Ectodermal cell (in vitro differentiated cells): ENCODE results near the gene FGF11.
A peak's percentile ranks its signal among the peaks of the same experiment; 100 is the strongest.

Source experiments
- H3K27ac ChIP-seq: 2 replicates; pipeline ENCODE4 v1.7.0; 2013; ENCODE audit warnings: mild to moderate bottlenecking, low read depth, low read length; ENCODE audit not compliant: insufficient read depth, poor library complexity, severe bottlenecking
- H3K27me3 ChIP-seq: 2 replicates; pipeline ENCODE4 v1.7.0; 2013; ENCODE audit warnings: mild to moderate bottlenecking, low read length; ENCODE audit not compliant: insufficient read depth, control insufficient read depth, poor library complexity, severe bottlenecking
- H3K36me3 ChIP-seq: one replicate; pipeline ENCODE4 v1.7.0; 2013; ENCODE audit warnings: low read length; ENCODE audit not compliant: control insufficient read depth, insufficient read depth
- H3K4me1 ChIP-seq: one replicate; pipeline ENCODE4 v1.7.0; 2013; ENCODE audit warnings: low read length; ENCODE audit not compliant: control insufficient read depth, insufficient read depth
- H3K4me3 ChIP-seq: 2 replicates; pipeline ENCODE4 v1.7.0; 2013; ENCODE audit warnings: low read depth, low read length, control low read depth; ENCODE audit not compliant: insufficient read depth
- H3K9me3 ChIP-seq: 2 replicates; pipeline ENCODE4 v1.7.0; 2013; ENCODE audit warnings: mild to moderate bottlenecking, low read length, moderate library complexity; ENCODE audit not compliant: control insufficient read depth
- whole genome bisulfite sequencing, 2 experiments: methylation state at CpG; one replicate each; pipeline ENCODE4 v1.1.7; 2013; ENCODE audit warnings: missing lambda C conversion rate in 2 of 2; 5-methylcytosine and 5-hydroxymethylcytosine counted together

FGF11 gene

DNA sequence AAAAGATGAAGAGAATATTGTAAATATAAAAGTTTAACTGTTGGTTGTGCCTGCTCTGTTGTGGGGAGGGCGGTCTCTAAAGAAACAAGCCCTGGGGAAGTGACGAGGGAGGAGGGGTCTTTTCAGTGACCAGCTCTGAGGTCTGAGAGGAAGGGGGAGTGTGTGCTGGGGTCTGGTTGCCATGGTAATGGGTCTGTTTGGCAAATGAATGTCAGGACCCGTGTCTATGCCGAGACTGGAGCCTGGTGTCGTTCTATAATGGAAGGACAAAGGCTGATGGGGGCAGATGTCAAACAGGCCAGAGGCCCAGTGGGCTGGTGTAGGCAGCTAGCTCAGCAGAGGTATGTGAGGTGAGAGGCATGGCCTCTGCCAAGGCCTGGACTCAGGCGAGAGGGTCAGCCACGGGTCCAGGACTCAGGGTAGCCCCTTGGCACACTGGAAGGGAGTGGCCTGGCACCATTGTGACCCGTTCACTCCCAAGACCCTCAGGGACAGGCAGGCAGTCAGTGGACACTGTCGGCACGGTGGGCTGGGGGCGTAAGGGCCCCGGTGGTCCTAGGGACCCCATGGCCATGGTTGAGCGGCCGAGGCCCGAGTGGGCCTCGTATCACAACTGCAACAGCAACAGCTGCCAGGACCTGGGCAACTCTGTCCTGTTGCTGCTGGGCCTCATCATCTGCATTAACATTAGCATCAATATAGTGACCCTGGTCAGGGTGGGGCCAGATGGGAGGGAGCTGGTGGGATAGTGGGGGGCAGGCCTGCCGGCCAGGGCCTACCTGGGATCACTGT lies 19.3 kb upstream of the FGF11 start, which contains the start of gene SPEM1:
Gene SPEM1 (plus strand): TSS at position 506 of the 792 bp plus-strand sequence. CDS start 61 bp downstream, at position 567.
- WGBS, 2 experiments = 72 to 80% methylated on average over 17 of the region's 17 CpGs
- Histone ChIP-seq H3K9me3 (no peaks in the 10 kb centered on the region), H3K4me3 (no peak within 1 kb of the TSS), H3K27ac (peak within 1 kb of the TSS; percentile 89), H3K36me3 (peaks cover 9% of the 10 kb centered on the region), H3K4me1 (peaks cover 30% of the 10 kb centered on the region), H3K27me3 (no peaks in the 10 kb centered on the region)

DNA sequence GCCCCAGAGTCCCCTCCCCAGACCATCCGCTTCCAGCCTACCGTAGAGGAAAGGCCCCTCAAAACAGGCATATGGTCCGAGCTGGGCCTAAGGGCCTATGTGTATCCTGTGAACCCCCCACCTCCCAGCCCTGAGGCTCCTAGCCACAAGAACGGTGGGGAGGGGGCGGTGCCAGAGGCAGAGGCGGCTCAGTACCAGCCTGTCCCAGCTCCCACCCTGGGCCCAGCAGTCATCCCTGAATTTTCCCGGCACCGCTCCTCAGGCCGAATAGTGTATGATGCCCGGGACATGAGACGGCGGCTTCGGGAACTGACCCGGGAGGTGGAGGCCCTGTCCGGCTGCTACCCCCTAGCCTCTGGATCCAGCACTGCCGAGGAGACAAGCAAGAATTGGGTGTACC lies 18.1 kb upstream of the FGF11 start:
- Histone ChIP-seq H3K27me3 (no peaks in the 10 kb centered on the region), H3K27ac (no peak overlapping the region), H3K36me3 (no peaks in the 10 kb centered on the region), H3K4me3 (no peak overlapping the region), H3K4me1 (peaks cover 30% of the 10 kb centered on the region), H3K9me3 (no peaks in the 10 kb centered on the region)
- 92 to 94% methylated on average over 16 of the region's 16 CpGs for WGBS, 2 experiments

DNA sequence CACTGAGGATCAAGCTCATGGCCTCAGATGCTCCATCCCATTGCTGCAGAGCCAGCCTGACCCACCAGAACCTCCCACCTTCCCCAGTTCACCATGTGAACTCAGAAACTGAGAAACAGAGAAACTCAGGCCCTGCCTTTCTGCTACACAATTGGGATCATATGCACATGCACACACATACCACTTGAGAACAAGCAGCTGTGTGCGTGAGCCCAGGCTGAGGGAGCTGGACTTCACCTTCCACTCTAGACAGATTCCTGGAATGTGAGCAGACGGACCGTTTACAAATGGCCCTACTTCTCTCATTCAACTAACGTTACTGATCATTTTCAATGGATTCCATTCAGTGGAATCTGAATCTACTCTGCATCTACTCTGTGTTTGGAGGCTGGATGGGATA lies 15.6 kb upstream of the FGF11 start:
- no peak overlapping the region for H3K27ac ChIP-seq
- WGBS, 2 experiments = 92 to 96% methylated on average over 4 of the region's 4 CpGs

DNA sequence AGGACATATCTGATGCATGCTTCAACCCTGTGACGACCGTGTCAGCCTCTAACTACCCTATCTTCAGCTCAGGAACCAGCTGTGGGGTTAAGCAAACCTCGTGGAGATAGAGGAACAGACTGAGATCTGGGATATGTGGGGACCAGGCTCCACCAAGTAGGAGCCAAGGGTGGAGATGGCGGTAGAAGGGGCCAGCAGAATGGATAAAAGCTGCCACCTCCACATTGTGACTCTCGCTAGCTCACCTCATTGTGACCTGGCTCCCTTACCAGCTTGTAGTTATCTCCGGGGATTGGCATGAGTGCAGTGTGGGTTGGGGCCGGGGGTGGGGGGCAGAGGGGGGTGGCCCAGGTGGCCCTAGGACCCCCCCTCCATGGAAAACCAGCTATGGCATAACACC lies 14.0 kb upstream of the FGF11 start, which contains the start of gene SPEM2:
Gene SPEM2 (plus strand): TSS at position 301 of the 400 bp plus-strand sequence. CDS start 73 bp downstream, at position 374.
- Histone ChIP-seq H3K9me3 (no peaks in the 10 kb centered on the region), H3K27me3 (no peaks in the 10 kb centered on the region), H3K4me3 (no peak within 1 kb of the TSS), H3K36me3 (no peaks in the 10 kb centered on the region), H3K4me1 (peaks cover 8% of the 10 kb centered on the region), H3K27ac (no peak within 1 kb of the TSS)
- WGBS, 2 experiments = 93 to 96% methylated on average over 7 of the region's 7 CpGs

More for the DNA sequence above, 15.6 kb upstream of the FGF11 start:
- Histone ChIP-seq H3K4me3 (no peak overlapping the region), H3K9me3 (no peaks in the 10 kb centered on the region), H3K4me1 (peaks cover 22% of the 10 kb centered on the region), H3K36me3 (no peaks in the 10 kb centered on the region), H3K27me3 (no peaks in the 10 kb centered on the region)

DNA sequence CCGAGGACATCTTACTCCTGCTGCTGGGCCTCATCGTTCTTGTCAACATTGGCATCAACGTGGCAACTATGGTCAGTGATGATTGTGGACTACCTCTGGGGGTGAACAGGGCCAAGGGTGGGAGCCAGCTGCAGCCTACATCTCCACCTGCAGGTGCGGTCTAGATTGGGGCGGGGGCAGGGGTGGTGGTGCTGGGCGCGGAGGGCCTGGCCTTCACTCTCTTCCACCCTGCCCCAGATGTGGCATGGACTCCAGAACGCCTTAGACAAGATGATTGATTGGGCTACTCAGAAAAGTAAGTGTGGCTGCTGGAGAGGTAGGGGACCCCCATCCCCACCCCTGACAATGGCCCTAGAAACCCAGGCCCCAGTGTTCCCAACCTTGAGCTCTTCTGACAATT lies 13.6 kb upstream of the FGF11 start:
- no peaks in the 10 kb centered on the region for H3K36me3 ChIP-seq
- H3K4me1 ChIP-seq = peaks cover 3% of the 10 kb centered on the region
- no peak overlapping the region for H3K27ac ChIP-seq
- no peaks in the 10 kb centered on the region for H3K9me3 ChIP-seq
- H3K4me3 ChIP-seq = no peak overlapping the region
- H3K27me3 ChIP-seq = no peaks in the 10 kb centered on the region
- 87 to 89% methylated on average over 8 of the region's 8 CpGs for WGBS, 2 experiments

DNA sequence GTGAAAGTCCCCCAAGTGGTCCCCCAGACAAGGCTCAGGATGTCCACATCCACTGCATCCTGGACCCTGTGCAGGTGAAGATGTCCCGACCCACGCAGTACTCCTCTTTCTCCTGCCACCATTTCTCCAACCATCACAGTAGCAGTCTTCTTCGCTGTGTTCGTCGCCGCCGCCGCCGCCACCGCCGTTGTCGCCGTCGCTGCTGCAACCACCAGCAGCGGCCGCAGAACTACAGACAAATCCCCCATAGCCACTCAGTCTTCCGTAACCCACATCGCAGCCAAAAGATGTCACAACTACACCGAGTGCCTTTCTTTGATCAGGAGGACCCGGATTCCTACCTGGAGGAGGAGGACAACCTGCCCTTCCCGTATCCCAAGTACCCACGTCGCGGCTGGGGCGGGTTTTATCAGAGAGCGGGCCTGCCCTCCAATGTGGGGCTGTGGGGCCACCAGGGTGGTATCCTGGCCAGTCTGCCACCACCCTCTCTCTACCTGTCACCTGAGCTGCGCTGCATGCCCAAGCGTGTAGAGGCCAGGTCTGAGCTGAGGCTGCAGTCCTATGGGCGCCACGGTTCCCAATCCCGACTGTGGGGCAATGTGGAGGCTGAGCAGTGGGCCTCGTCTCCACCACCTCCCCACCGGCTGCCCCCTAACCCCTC lies 13.0 kb upstream of the FGF11 start:
- WGBS, 2 experiments = 94 to 95% methylated on average over 33 of the region's 33 CpGs
- Histone ChIP-seq H3K4me1 (no peaks in the 10 kb centered on the region), H3K36me3 (no peaks in the 10 kb centered on the region)

DNA sequence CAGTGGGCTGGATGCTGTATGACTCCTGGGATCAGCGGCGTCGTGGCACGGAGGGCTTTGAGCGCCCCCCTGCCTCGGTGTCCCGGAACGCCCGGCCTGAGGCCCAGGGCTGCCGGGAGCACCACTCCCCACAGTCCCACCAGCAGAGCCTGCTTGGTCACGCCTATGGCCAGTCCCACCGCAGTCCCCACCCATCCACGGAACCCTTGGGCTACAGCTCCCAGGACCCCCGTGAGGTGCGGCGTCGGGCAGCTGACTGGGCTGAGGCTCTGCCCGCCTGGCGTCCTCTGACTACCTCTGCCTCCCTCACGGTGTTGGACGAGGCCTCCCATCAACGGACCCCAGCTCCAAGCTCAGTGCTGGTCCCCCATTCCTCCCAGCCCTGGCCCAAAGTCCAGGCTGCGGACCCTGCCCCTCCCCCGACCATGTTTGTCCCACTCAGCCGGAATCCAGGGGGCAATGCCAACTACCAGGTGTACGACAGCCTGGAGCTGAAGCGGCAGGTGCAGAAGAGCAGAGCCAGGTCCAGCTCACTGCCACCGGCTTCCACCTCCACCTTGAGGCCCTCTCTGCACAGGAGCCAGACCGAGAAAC lies 12.3 kb upstream of the FGF11 start:
- Histone ChIP-seq H3K9me3 (no peaks in the 10 kb centered on the region), H3K4me3 (no peak overlapping the region), H3K4me1 (no peaks in the 10 kb centered on the region), H3K36me3 (no peaks in the 10 kb centered on the region), H3K27ac (no peak overlapping the region), H3K27me3 (no peaks in the 10 kb centered on the region)
- 93 to 94% methylated on average over 29 of the region's 29 CpGs for WGBS, 2 experiments

More for the DNA sequence above, 13.0 kb upstream of the FGF11 start:
- H3K27me3 ChIP-seq = no peaks in the 10 kb centered on the region
- no peaks in the 10 kb centered on the region for H3K9me3 ChIP-seq
- H3K27ac ChIP-seq = no peak overlapping the region
- H3K4me3 ChIP-seq = no peak overlapping the region

DNA sequence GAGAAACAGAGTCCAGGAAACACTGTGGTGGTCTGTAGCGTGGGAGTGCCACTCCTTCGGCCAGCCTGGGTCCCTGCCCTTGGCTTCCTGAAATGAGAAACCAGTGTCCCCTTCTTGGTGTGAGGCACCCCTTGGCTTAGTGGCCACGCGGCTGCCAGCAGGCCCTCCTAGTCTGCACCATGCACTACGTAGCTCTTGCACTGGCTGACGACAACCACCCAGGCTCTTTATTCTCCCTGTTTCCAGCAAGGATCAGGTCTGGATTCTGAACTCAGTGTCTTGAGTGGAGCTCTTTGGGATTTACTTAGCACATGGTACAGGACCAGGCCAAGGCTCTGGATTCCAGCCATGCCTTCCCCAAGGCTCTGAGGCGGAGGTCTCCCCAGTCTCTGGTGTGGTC lies 11.8 kb upstream of the FGF11 start:
- no peaks in the 10 kb centered on the region for H3K27me3 ChIP-seq
- no peaks in the 10 kb centered on the region for H3K9me3 ChIP-seq
- 90 to 91% methylated on average over 7 of the region's 7 CpGs for WGBS, 2 experiments
- no peaks in the 10 kb centered on the region for H3K4me1 ChIP-seq
- no peaks in the 10 kb centered on the region for H3K36me3 ChIP-seq
- H3K4me3 ChIP-seq = no peak overlapping the region
- no peak overlapping the region for H3K27ac ChIP-seq

DNA sequence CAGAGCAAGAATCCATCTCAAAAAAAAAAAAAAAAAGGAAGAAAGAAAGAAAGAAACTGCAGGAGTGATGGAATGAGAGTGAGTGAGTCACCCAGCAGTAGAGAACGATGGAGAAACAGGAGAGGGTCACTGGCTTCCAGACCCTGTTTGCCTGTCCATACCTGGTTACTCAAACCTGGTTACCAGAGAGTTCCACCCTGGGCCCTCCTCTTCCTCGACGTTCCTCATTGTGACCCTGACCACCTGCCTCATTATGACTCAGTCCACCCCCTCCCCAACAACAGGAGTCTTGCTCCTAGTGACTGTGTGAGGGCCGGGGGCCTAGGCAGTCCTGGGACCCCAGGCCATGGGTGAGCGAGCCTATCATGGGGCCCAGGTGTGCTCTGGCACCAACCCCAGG lies 10.8 kb upstream of the FGF11 start, which contains the start of gene SPEM3:
Gene SPEM3 (plus strand): TSS at position 301 of the 400 bp plus-strand sequence. CDS start 46 bp downstream, at position 347.
- H3K9me3 ChIP-seq = no peaks in the 10 kb centered on the region
- H3K27me3 ChIP-seq = no peaks in the 10 kb centered on the region
- 74 to 77% methylated on average over 5 of the region's 5 CpGs for WGBS, 2 experiments

DNA sequence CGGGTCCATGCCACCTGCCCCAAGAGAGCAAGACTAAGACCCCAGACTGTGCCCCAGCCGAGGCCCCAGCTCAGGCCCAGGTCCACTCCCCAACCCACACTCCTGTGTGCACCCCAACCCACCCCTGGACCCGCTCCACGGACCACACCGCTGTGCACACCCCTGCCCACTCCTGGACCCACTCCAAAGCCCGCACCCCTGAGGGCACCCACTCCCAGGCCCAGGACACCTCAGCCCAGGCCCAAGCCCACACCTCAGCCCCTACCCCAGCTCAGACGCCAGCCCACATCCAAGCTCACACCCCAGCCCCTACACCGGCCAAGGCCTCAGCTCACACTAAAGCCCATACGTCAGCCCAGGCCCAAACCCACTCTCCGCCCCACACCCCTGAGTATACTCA lies 9.6 kb upstream of the FGF11 start:
- H3K27ac ChIP-seq = no peak overlapping the region
- no peaks in the 10 kb centered on the region for H3K4me1 ChIP-seq
- WGBS, 2 experiments = 91% methylated on average over 10 of the region's 10 CpGs
- no peaks in the 10 kb centered on the region for H3K36me3 ChIP-seq
- no peak overlapping the region for H3K4me3 ChIP-seq
- H3K27me3 ChIP-seq = no peaks in the 10 kb centered on the region
- H3K9me3 ChIP-seq = no peaks in the 10 kb centered on the region

More for the DNA sequence above, 10.8 kb upstream of the FGF11 start, which contains the start of gene SPEM3:
- H3K4me1 ChIP-seq = no peaks in the 10 kb centered on the region
- no peak within 1 kb of the TSS for H3K27ac ChIP-seq
- no peak within 1 kb of the TSS for H3K4me3 ChIP-seq
- H3K36me3 ChIP-seq = no peaks in the 10 kb centered on the region
